Breast epithelium (tissue), 3 donors: ENCODE data around the gene SNRPE.
A peak's percentile ranks its signal among the peaks of the same experiment; 100 is the strongest.

ENCODE experiments used
- POLR2A ChIP-seq: fragments of 450-650 bp; IDR thresholded peaks from one replicate; pipeline ENCODE4 v1.6.1; 2016; ENCODE audit warnings: antibody characterized with exemption, mild to moderate bottlenecking, moderate library complexity
- POLR2AphosphoS5 ChIP-seq, 3 donors: sonication (generic); formaldehyde crosslinking; IDR thresholded peaks; one replicate each; pipeline ENCODE4 v1.6.1; 2017; ENCODE audit warnings: antibody characterized with exemption in 3 of 3
- TF ChIP-seq, protein P1 (sequence below), 3 donors: fragments of 450-650 bp; IDR thresholded peaks; one replicate each; pipeline ENCODE4 v1.5.1; 2016 to 2017; ENCODE audit warnings: antibody characterized with exemption in 3 of 3, mild to moderate bottlenecking in 3 of 3, moderate library complexity in 3 of 3

DNA sequence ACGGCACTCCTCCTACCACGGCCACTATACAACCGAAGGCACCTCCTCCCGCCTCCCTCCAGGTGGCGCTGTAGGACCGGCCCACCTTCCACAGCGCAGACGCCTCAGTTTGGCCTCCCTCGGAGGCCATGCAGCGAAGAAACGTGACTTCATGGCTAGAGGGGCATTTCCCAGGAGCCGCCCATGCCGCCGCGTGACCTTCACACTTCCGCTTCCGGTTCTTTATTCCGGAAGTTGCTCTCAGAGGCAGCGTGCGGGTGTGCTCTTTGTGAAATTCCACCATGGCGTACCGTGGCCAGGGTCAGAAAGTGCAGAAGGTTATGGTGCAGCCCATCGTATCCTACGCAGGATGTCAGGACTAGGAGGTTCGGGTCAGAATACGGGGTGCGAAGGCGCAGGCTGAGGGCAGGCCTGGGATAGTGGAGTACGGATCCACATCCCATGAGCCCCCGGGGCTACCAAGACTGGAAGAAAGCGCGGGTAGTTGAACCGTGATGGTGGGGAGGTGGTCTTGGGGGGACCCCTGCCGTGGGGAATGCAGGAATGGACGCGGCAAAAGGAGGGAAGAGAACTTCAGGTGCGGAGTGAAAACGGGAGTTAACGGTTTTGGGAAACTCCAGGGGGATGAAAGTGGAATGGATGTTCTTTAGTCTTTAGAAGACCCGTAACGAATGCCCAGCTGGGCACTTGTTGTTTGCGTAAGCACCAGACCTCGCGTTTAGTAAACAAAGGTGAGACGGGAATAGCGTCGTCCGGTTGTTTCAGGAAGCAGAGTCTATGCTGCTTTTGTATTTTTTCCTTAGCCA, at the start of gene SNRPE:
- TF ChIP-seq, protein P1, sequence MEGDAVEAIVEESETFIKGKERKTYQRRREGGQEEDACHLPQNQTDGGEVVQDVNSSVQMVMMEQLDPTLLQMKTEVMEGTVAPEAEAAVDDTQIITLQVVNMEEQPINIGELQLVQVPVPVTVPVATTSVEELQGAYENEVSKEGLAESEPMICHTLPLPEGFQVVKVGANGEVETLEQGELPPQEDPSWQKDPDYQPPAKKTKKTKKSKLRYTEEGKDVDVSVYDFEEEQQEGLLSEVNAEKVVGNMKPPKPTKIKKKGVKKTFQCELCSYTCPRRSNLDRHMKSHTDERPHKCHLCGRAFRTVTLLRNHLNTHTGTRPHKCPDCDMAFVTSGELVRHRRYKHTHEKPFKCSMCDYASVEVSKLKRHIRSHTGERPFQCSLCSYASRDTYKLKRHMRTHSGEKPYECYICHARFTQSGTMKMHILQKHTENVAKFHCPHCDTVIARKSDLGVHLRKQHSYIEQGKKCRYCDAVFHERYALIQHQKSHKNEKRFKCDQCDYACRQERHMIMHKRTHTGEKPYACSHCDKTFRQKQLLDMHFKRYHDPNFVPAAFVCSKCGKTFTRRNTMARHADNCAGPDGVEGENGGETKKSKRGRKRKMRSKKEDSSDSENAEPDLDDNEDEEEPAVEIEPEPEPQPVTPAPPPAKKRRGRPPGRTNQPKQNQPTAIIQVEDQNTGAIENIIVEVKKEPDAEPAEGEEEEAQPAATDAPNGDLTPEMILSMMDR (IDR thresholded peaks at IDR 0.05), result peak; percentile 94 to 98 (median 96)
- TF ChIP-seq POLR2A, result peak; percentile 77
- peak; percentile 95 to 97 (median 97) for TF ChIP-seq POLR2AphosphoS5 (IDR thresholded peaks at IDR 0.05)
